ENCODE data around the gene NEK1. TPM values are rescaled to one million over a fixed set of nuclear protein-coding genes. Genes with fewer than 3 reads are reported as not detected.

The NEK1 gene
- total RNA-seq, 1 donor from 2014 or later = 13.0 TPM

GRCh38 chr4:169443748-169444147, 168.6 kb downstream of the NEK1 start:
- Mint-ChIP-seq H3K4me1 (ENCODE audit: low read depth, unreplicated experiment) (no peaks in the 10 kb centered on the region), H3K36me3 (ENCODE audit: low read depth, unreplicated experiment) (peaks cover 13% of the 10 kb centered on the region), H3K27me3 (ENCODE audit: low read depth, unreplicated experiment) (no peaks in the 10 kb centered on the region), H3K9me3 (ENCODE audit: unreplicated experiment) (peaks cover 20% of the 10 kb centered on the region), H3K4me3 (ENCODE audit: unreplicated experiment) (no peak overlapping the region), H3K27ac (ENCODE audit: unreplicated experiment) (no peak overlapping the region)
- TF ChIP-seq CTCF (IDR thresholded peaks at IDR 0.05; ENCODE audit: insufficient read depth, low read depth, low read length) = no peak
- no peak for TF ChIP-seq EZH2 (IDR thresholded peaks at IDR 0.05; ENCODE audit: insufficient read depth, low read length)
- Histone ChIP-seq H3K4me3 (ENCODE audit: insufficient read depth, low read depth, low read length) (no peak overlapping the region), H2AFZ (ENCODE audit: low read depth, low read length) (no peak overlapping the region), H4K20me1 (ENCODE audit: insufficient read depth, low read length) (peaks cover 3% of the 10 kb centered on the region), H3K9me3 (ENCODE audit: insufficient read depth, low read depth, low read length) (peaks cover 3% of the 10 kb centered on the region), H3K36me3 (ENCODE audit: insufficient read depth, low read length) (no peaks in the 10 kb centered on the region), H3K27ac (ENCODE audit: low read depth, low read length) (no peak overlapping the region), H3K4me1 (ENCODE audit: insufficient read depth, low read length) (no peaks in the 10 kb centered on the region), H3K27me3 (ENCODE audit: insufficient read depth, low read length) (no peaks in the 10 kb centered on the region), H3K4me2 (ENCODE audit: low read length) (no peak overlapping the region), H3K79me2 (ENCODE audit: insufficient read depth, low read length) (peaks cover 4% of the 10 kb centered on the region), H3K9ac (ENCODE audit: low read length) (no peak overlapping the region)
- no peak for DNase-seq (ENCODE audit: low read depth)
- no peak for FAIRE-seq

- Histone ChIP-seq H2AFZ (ENCODE audit: low read depth, low read length) (no peak overlapping the region), H3K4me3 (ENCODE audit: insufficient read depth, low read depth, low read length) (no peak overlapping the region), H4K20me1 (ENCODE audit: insufficient read depth, low read length) (peaks cover 3% of the 10 kb centered on the region), H3K36me3 (ENCODE audit: insufficient read depth, low read length) (peaks cover 2% of the 10 kb centered on the region), H3K9me3 (ENCODE audit: insufficient read depth, low read depth, low read length) (peaks cover 3% of the 10 kb centered on the region), H3K79me2 (ENCODE audit: insufficient read depth, low read length) (peaks cover 4% of the 10 kb centered on the region), H3K9ac (ENCODE audit: low read length) (no peak overlapping the region), H3K27ac (ENCODE audit: low read depth, low read length) (no peak overlapping the region), H3K27me3 (ENCODE audit: insufficient read depth, low read length) (no peaks in the 10 kb centered on the region), H3K4me2 (ENCODE audit: low read length) (no peak overlapping the region), H3K4me1 (ENCODE audit: insufficient read depth, low read length) (no peaks in the 10 kb centered on the region)
- H3K9me3 Mint-ChIP-seq (ENCODE audit: unreplicated experiment) = peaks cover 19% of the 10 kb centered on the region
- peaks cover 11% of the 10 kb centered on the region for H3K36me3 Mint-ChIP-seq (ENCODE audit: low read depth, unreplicated experiment)
- no peak for TF ChIP-seq EZH2 (IDR thresholded peaks at IDR 0.05; ENCODE audit: insufficient read depth, low read length)
- TF ChIP-seq CTCF (IDR thresholded peaks at IDR 0.05; ENCODE audit: insufficient read depth, low read depth, low read length) = no peak
- H3K27me3 Mint-ChIP-seq (ENCODE audit: low read depth, unreplicated experiment) = no peaks in the 10 kb centered on the region
- no peaks in the 10 kb centered on the region for H3K4me1 Mint-ChIP-seq (ENCODE audit: low read depth, unreplicated experiment)
- DNase-seq (ENCODE audit: low read depth) (peak; percentile 31), FAIRE-seq (no peak)
- H3K4me3 Mint-ChIP-seq (ENCODE audit: unreplicated experiment) = no peak overlapping the region
- no peak overlapping the region for H3K27ac Mint-ChIP-seq (ENCODE audit: unreplicated experiment)
Observed at GRCh38 chr4:169440446-169440845, 171.9 kb downstream of the NEK1 start.

GRCh38 chr4:169439244-169439643, 173.1 kb downstream of the NEK1 start:
- no peak for FAIRE-seq
- Histone ChIP-seq H3K27me3 (ENCODE audit: insufficient read depth, low read length) (no peaks in the 10 kb centered on the region), H2AFZ (ENCODE audit: low read depth, low read length) (no peak overlapping the region), H3K79me2 (ENCODE audit: insufficient read depth, low read length) (peaks cover 4% of the 10 kb centered on the region), H3K4me1 (ENCODE audit: insufficient read depth, low read length) (no peaks in the 10 kb centered on the region), H3K4me2 (ENCODE audit: low read length) (no peak overlapping the region), H4K20me1 (ENCODE audit: insufficient read depth, low read length) (peaks cover 3% of the 10 kb centered on the region), H3K36me3 (ENCODE audit: insufficient read depth, low read length) (peaks cover 2% of the 10 kb centered on the region), H3K27ac (ENCODE audit: low read depth, low read length) (no peak overlapping the region), H3K9ac (ENCODE audit: low read length) (no peak overlapping the region), H3K9me3 (ENCODE audit: insufficient read depth, low read depth, low read length) (peaks cover 3% of the 10 kb centered on the region), H3K4me3 (ENCODE audit: insufficient read depth, low read depth, low read length) (no peak overlapping the region)
- Mint-ChIP-seq H3K4me3 (ENCODE audit: unreplicated experiment) (no peak overlapping the region), H3K27ac (ENCODE audit: unreplicated experiment) (no peak overlapping the region), H3K9me3 (ENCODE audit: unreplicated experiment) (peaks cover 8% of the 10 kb centered on the region), H3K27me3 (ENCODE audit: low read depth, unreplicated experiment) (no peaks in the 10 kb centered on the region), H3K36me3 (ENCODE audit: low read depth, unreplicated experiment) (peaks cover 10% of the 10 kb centered on the region), H3K4me1 (ENCODE audit: low read depth, unreplicated experiment) (no peaks in the 10 kb centered on the region)
- no peak for TF ChIP-seq EZH2 (IDR thresholded peaks at IDR 0.05; ENCODE audit: insufficient read depth, low read length)
- TF ChIP-seq CTCF (IDR thresholded peaks at IDR 0.05; ENCODE audit: insufficient read depth, low read depth, low read length) = no peak
- peak; percentile 31 for DNase-seq (ENCODE audit: low read depth)

All from astrocyte (in vitro differentiated cells and primary cell).